Mesothelial cell of epicardium (in vitro differentiated cells): ENCODE data around the gene OR9A4. TPM values are rescaled to one million over a fixed set of nuclear protein-coding genes. Genes with fewer than 3 reads are reported as not detected.

Experiments
- DNase-seq, 2 experiments: peaks; one replicate each; pipeline ENCODE4 v3.0.0; 2021; ENCODE audit warnings: low spot score in 2 of 2; ENCODE audit not compliant: unreplicated experiment in 2 of 2
- H3K27ac Mint-ChIP-seq: 2 replicates; pipeline ENCODE4 v1.8.0; 2021; ENCODE audit warnings: mixed read lengths
- H3K27me3 Mint-ChIP-seq: 2 replicates; pipeline ENCODE4 v1.8.0; 2021; ENCODE audit warnings: low read depth, mixed read lengths
- H3K36me3 Mint-ChIP-seq: 2 replicates; pipeline ENCODE4 v1.8.0; 2021; ENCODE audit warnings: mixed read lengths
- H3K4me1 Mint-ChIP-seq: 2 replicates; pipeline ENCODE4 v1.8.0; 2021; ENCODE audit warnings: mixed read lengths
- H3K4me3 Mint-ChIP-seq: 2 replicates; pipeline ENCODE4 v1.8.0; 2021; ENCODE audit warnings: mild to moderate bottlenecking, moderate library complexity, mixed read lengths
- H3K9me3 Mint-ChIP-seq: 2 replicates; pipeline ENCODE4 v1.8.0; 2021; ENCODE audit warnings: mixed read lengths
- CTCF ChIP-seq: fragments of 200-600 bp; sonication (generic); IDR thresholded peaks from one replicate; pipeline ENCODE4 v1.5.0; 2021; ENCODE audit warnings: antibody characterized with exemption; ENCODE audit not compliant: unreplicated experiment
- total RNA-seq: library from RNA; stranded (reverse); gene quantifications from 3 replicates; pipeline ENCODE4 v1.2.1, GENCODE V29; 2021

The OR9A4 gene
- 0.14 to 0.18 TPM in 2 of 3 replicates, not detected in the other for total RNA-seq

DNA sequence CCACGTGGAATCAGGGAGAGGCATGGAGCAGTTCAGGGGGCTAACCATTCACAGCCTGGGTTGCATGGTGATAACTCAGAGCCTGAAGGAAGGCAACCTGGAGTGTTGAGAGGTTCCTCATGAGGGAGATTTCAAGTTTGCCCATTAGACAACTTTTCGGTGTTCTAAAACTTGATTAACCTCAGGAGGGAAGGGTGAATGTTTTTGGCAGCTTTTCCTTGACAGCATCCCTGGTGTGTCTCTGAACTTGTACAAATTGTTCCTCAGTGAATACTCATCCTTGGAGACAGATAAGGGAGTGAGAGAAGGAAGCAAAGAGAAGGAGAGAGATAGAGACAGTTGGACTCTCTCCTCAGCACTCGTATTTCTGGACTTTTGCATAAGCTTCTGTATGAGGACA is at the start of gene OR9A4:
Gene OR9A4 (plus strand): TSS at position 301 of the 400 bp plus-strand sequence. CDS start 2,477 bp downstream, outside the sequence.
- no peak within 1 kb of the TSS for H3K27ac Mint-ChIP-seq
- H3K4me1 Mint-ChIP-seq = no peaks in the 10 kb centered on the region
- no peak within 1 kb of the TSS for H3K4me3 Mint-ChIP-seq
- peaks cover 11% of the 10 kb centered on the region for H3K9me3 Mint-ChIP-seq
- no peak for DNase-seq
- no peak for TF ChIP-seq CTCF
- H3K27me3 Mint-ChIP-seq = peaks cover 4% of the 10 kb centered on the region
- H3K36me3 Mint-ChIP-seq = no peaks in the 10 kb centered on the region

- H3K4me1 Mint-ChIP-seq = peaks cover 7% of the 10 kb centered on the region
- H3K9me3 Mint-ChIP-seq = peaks cover 18% of the 10 kb centered on the region
- no peak overlapping the region for H3K27ac Mint-ChIP-seq
- TF ChIP-seq CTCF = no peak
- no peaks in the 10 kb centered on the region for H3K27me3 Mint-ChIP-seq
- no peaks in the 10 kb centered on the region for H3K36me3 Mint-ChIP-seq
- no peak for DNase-seq
- no peak overlapping the region for H3K4me3 Mint-ChIP-seq
Observed at GRCh38 chr7:141866974-141867373, 49.2 kb upstream of the OR9A4 start.

- no peak for TF ChIP-seq CTCF
- no peaks in the 10 kb centered on the region for H3K36me3 Mint-ChIP-seq
- peaks cover 3% of the 10 kb centered on the region for H3K27me3 Mint-ChIP-seq
- no peak overlapping the region for H3K27ac Mint-ChIP-seq
- H3K4me1 Mint-ChIP-seq = no peaks in the 10 kb centered on the region
- no peak overlapping the region for H3K4me3 Mint-ChIP-seq
- peaks cover 12% of the 10 kb centered on the region for H3K9me3 Mint-ChIP-seq
- DNase-seq = no peak
Observed at GRCh38 chr7:141872931-141873330, 43.3 kb upstream of the OR9A4 start.

- TF ChIP-seq CTCF = no peak
- Mint-ChIP-seq H3K9me3 (peaks cover 15% of the 10 kb centered on the region), H3K4me3 (no peak overlapping the region), H3K27me3 (peaks cover 3% of the 10 kb centered on the region), H3K27ac (no peak overlapping the region), H3K4me1 (no peaks in the 10 kb centered on the region), H3K36me3 (no peaks in the 10 kb centered on the region)
- DNase-seq = no peak
Observed at GRCh38 chr7:141874787-141875186, 41.4 kb upstream of the OR9A4 start.

- no peak overlapping the region for H3K4me3 Mint-ChIP-seq
- no peak for TF ChIP-seq CTCF
- H3K36me3 Mint-ChIP-seq = no peaks in the 10 kb centered on the region
- DNase-seq = no peak
- H3K27ac Mint-ChIP-seq = no peak overlapping the region
- H3K9me3 Mint-ChIP-seq = peaks cover 8% of the 10 kb centered on the region
- H3K27me3 Mint-ChIP-seq = peaks cover 3% of the 10 kb centered on the region
- H3K4me1 Mint-ChIP-seq = no peaks in the 10 kb centered on the region
Observed at GRCh38 chr7:141875453-141875852, 40.7 kb upstream of the OR9A4 start.

- no peaks in the 10 kb centered on the region for H3K4me1 Mint-ChIP-seq
- peaks cover 3% of the 10 kb centered on the region for H3K27me3 Mint-ChIP-seq
- DNase-seq = no peak
- peaks cover 4% of the 10 kb centered on the region for H3K9me3 Mint-ChIP-seq
- no peak overlapping the region for H3K27ac Mint-ChIP-seq
- H3K4me3 Mint-ChIP-seq = no peak overlapping the region
- TF ChIP-seq CTCF = no peak
- no peaks in the 10 kb centered on the region for H3K36me3 Mint-ChIP-seq
Observed at GRCh38 chr7:141876371-141876770, 39.8 kb upstream of the OR9A4 start.
